HG03196 (cell line): ENCODE data around the gene SFTPA2.
"Not testable (repeated sequence)": the region's sequence is repeated elsewhere in the genome, so short reads cannot be mapped to it uniquely, and the experiment has no call there.

Experiments used
- ATAC-seq: cut with Tn5 transposase; IDR thresholded peaks from one replicate; pipeline ENCODE4 v1.9.1; 2021; ENCODE audit not compliant: unreplicated experiment

The SFTPA2 gene

GRCh38 chr10:79561257-79561656 lies 1.1 kb upstream of the SFTPA2 start:
- no peak for ATAC-seq

DNA sequence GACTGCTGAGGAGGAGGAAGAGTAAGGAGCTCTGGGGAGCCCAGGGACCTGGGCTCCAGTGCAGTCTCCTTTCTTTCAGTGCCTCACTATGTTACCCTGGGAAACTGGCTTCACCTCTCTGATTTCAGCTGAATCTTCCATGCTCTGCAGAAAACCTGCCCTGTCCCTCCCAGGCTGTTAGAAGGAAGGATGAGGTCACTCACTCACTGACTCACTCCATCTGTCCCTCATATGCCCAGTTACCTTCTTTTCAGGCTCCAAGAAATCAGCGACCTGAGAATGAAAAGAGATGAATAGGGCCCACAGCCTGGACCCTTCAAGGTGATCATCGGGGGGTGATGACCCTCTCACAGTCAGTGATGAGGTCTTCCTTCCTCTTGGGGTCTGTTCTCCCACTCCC lies 481 bp downstream of the SFTPA2 start:
- ATAC-seq: no peak

DNA sequence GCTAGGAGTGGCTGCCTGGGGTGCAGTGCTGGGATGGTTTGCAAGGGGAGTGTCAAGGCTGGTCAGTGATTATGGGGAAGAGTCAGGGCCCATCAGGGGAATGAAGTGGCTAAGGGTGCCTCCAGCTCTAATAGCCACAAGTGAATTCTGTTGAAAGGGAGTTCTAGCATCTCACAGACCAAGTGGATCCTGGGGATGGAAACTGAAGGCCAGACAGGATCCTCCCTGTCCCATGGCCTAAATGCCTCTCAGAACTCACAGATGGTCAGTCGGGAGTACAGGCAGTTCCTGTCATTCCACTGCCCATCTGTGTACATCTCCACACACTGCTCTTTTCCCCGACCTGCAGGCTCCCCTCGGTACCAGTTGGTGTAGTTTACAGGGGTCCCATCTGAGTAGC lies 3.2 kb downstream of the SFTPA2 start:
- not testable (repeated sequence) for ATAC-seq

GRCh38 chr10:79555354-79556309 lies 4.6 kb downstream of the SFTPA2 start:
- no peak for ATAC-seq

- ATAC-seq: no peak
These were observed 8.1 kb downstream of the SFTPA2 start for GRCh38 chr10:79552143-79552542.

GRCh38 chr10:79547973-79548372 lies 12.2 kb downstream of the SFTPA2 start:
- no peak for ATAC-seq

DNA sequence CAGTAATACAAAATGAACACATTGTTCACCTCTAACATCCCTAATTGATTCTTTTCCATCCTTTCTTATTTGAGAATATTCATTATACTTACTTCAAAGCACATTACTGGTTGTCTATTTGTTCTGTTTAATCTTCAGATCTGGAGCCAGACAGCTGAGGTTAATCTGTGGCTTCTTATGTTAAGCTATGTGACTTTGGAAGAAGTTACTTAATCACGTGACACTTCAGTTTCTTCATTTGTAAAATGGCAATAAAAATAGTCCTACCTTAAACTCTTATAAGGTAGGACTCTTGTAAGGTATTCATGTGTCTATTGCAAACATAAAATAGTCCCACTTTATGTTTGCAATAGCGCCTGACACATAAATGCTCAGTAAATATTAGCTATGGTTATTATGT lies 13.1 kb downstream of the SFTPA2 start:
- not testable (repeated sequence) for ATAC-seq

DNA sequence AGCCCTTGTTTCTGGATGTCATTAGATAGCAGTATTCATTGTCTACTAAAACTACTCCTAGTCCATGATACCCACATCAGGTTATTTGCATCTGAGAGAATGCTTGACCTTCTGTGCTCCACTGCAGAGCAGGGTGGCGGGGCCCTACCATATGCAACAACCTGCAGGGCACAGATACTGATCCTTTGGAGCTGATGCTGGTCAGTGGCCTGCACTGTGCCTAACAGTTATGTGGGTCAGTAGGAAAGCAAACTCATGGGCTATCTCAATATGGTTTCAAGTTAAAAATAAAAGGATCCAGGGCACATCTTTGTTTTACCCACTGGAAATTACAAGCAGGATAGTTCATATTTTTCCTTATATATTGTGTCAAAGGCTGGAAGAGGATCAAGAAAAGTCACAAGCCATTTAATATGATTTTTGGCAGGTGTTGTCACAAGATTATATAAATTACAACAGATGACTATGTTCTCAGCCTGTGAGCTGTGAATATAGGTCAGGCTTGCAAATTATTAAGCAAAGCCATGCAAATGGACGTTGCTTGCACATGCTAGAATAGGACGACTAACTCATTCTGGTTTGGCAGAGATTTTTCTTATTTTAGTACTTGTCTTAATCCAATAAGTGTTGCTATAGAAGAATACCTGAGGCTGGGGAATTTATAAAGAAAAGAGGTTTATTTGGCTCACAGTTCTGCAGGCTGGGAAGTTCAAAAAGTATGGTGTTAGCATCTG lies 15.1 kb downstream of the SFTPA2 start:
- ATAC-seq: not testable (repeated sequence)

GRCh38 chr10:79544408-79544807 lies 15.8 kb downstream of the SFTPA2 start:
- not testable (repeated sequence) for ATAC-seq

GRCh38 chr10:79542626-79543025 lies 17.6 kb downstream of the SFTPA2 start:
- ATAC-seq: no peak

DNA sequence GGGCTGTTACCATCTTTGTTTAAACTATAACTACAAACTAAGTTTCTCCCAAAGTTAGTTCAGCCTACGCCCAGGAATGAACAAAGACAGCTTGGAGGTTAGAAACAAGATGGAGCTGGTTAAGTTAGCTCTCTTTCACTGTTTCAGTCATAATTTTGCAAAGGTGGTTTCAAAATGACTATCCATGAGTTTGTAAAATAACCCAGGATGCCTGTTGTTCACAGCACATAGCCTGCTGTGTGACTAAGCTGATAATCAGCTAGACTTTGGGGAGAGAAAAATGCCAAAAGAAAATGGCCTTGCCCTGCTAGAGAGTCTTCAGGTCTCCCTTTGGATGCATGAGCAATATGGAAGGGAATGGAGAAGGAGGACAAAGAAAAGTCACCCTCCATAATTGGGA lies 19.3 kb downstream of the SFTPA2 start:
- peak; percentile 88 for ATAC-seq

GRCh38 chr10:79538311-79538710 lies 21.9 kb downstream of the SFTPA2 start:
- not testable (repeated sequence) for ATAC-seq

- ATAC-seq: not testable (repeated sequence)
These were observed 26.4 kb downstream of the SFTPA2 start for GRCh38 chr10:79533903-79534175.

DNA sequence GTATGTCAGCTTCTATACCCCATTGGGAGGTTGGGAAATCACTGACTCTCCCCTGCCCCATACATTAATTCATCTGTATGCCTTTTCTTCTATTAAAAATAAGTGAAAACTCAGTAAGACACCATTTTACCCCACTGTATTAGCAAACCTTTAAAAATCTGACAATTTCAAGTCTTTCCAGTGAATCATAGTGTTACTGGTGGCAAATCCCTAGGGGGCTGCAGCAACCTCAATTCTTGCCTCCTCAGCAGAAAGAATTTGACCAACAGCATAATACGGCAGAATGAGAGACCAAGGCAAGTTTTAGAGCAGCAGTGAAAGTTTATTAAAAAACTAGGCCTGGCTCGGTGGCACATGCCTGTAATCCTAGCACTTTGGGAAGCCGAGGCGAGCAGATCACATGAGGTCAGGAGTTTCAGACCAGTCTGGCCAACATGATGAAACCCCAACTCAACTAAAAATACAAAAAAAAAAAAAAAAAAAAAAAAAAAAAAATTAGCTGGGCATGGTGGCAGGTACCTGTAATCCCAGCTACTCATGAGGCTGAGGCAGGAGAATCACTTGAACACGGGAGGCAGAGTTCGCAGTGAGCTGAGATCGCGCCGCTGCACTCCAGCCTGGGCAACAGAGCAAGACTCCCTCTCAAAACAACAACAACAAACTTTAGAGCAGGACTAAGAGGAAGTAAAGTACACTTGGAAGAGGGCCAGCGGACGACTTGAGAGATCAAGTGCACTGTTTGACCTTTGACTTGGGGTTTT lies 26.9 kb downstream of the SFTPA2 start:
- not testable (repeated sequence) for ATAC-seq

DNA sequence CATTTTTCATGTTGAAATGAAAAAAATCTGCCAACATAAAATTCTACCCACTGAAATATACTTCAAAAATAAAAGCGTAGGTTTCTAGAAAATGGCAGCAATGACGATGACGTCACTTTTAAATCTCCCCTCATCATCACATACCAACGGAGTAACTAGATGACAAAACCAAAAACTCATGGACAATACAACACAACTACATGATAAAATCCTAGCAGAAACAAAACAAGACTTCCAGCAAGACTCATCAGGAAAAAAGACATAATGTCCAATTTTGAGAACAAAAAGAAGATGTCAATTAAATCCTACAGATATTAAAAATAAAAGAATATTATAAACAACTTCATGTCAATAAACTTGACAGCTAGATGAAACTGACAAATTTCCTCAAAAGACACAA lies 31.9 kb downstream of the SFTPA2 start:
- not testable (repeated sequence) for ATAC-seq

DNA sequence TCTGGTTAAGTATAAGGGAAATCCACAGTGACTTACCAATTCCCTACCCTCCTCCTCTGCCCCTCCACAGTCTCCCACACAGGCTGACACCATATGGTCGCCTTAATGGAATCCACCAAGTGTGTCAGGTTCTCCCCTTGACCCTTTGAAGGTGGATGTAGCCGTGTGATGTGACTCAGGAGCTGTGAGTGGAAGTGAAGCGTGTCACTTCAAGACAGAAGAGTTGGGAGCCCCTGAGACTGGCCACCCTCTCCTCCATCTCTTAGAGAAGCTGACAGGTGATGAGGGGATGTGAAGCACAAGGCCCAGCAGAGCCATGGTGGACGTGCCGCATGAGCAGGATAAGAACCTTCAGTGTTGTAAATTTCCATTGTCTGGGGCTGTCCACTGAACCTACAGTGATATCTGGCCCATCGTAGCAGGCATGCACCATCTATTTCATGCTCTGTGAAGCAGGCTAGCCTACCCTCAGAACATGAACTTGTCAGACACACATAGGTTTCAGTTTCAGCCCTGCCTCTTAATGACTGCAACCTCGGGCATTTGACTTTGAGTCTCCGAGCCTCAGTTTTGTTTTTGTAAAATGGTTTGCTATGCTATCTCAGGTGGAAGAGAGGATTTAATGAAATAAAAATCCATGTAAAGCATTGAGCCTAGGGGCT lies 35.0 kb downstream of the SFTPA2 start:
- ATAC-seq: peak; percentile 88

- ATAC-seq: not testable (repeated sequence)
These were observed 36.9 kb downstream of the SFTPA2 start for GRCh38 chr10:79523157-79523853.

- ATAC-seq: not testable (repeated sequence)
These were observed 37.7 kb downstream of the SFTPA2 start for GRCh38 chr10:79522464-79522863.

GRCh38 chr10:79521751-79522150 lies 38.5 kb downstream of the SFTPA2 start:
- not testable (repeated sequence) for ATAC-seq

DNA sequence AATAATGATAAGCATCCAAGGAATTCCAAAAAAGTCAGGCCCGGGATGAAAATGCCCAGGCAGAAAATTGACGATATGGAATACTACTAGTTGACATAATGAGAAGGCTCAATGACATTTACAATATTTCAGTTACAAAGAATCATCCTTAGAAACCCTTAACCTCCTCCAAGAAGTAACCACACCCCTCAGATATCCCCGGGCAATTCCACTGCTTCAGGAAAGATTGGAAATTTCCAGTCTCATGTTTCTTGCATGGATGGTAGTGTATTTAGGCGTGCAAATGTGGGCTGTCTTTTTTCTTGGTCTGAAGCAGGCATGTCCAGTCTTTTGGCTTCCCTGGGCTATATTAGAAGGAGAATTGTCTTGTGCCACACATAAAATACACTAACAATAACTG lies 42.6 kb downstream of the SFTPA2 start:
- not testable (repeated sequence) for ATAC-seq
